ENCODE measurements around the gene CNKSR3. TPM values are rescaled to one million over a fixed set of nuclear protein-coding genes. Genes with fewer than 3 reads are reported as not detected.
A peak's percentile ranks its signal among the peaks of the same experiment; 100 is the strongest.

CNKSR3 gene
- total RNA-seq, 1 donor from 2014 or later = 9.5 TPM

- Histone ChIP-seq H3K9me3 (no peaks in the 10 kb centered on the region), H3K27ac (no peak overlapping the region), H3K27me3 (ENCODE audit: low read depth) (no peaks in the 10 kb centered on the region), H3K4me1 (peaks cover 4% of the 10 kb centered on the region), H3K36me3 (no peaks in the 10 kb centered on the region), H3K4me3 (no peak overlapping the region)
- TF ChIP-seq, protein P1, sequence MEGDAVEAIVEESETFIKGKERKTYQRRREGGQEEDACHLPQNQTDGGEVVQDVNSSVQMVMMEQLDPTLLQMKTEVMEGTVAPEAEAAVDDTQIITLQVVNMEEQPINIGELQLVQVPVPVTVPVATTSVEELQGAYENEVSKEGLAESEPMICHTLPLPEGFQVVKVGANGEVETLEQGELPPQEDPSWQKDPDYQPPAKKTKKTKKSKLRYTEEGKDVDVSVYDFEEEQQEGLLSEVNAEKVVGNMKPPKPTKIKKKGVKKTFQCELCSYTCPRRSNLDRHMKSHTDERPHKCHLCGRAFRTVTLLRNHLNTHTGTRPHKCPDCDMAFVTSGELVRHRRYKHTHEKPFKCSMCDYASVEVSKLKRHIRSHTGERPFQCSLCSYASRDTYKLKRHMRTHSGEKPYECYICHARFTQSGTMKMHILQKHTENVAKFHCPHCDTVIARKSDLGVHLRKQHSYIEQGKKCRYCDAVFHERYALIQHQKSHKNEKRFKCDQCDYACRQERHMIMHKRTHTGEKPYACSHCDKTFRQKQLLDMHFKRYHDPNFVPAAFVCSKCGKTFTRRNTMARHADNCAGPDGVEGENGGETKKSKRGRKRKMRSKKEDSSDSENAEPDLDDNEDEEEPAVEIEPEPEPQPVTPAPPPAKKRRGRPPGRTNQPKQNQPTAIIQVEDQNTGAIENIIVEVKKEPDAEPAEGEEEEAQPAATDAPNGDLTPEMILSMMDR (IDR thresholded peaks at IDR 0.05) = no peak
- intact Hi-C loops (cut with DNase I) = no loop called here
- DNase-seq (no peak), ATAC-seq (no peak)
Observed at GRCh38 chr6:154502553-154502952, 7.9 kb downstream of the CNKSR3 start.

DNA sequence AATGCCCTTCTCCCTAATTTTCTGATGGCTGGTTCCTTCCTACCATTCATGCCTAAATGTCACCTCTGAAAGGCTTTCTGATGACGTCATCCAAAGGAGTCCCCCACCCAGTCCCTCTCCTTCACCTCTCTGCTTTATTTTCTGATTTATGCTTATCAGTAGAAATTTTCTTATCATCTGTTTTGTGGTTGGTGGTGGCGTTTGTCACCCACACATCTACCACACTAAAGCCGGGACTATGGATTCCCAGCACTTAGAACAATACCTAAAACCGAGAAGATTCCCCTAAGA, 9.0 kb downstream of the CNKSR3 start:
- Histone ChIP-seq H3K36me3 (no peaks in the 10 kb centered on the region), H3K9me3 (no peaks in the 10 kb centered on the region), H3K4me1 (no peaks in the 10 kb centered on the region), H3K27me3 (ENCODE audit: low read depth) (no peaks in the 10 kb centered on the region), H3K27ac (no peak overlapping the region), H3K4me3 (no peak overlapping the region)
- intact Hi-C loops (cut with DNase I) = no loop called here
- DNase-seq (no peak), ATAC-seq (no peak)
- TF ChIP-seq, protein P1 (IDR thresholded peaks at IDR 0.05) = no peak

DNA sequence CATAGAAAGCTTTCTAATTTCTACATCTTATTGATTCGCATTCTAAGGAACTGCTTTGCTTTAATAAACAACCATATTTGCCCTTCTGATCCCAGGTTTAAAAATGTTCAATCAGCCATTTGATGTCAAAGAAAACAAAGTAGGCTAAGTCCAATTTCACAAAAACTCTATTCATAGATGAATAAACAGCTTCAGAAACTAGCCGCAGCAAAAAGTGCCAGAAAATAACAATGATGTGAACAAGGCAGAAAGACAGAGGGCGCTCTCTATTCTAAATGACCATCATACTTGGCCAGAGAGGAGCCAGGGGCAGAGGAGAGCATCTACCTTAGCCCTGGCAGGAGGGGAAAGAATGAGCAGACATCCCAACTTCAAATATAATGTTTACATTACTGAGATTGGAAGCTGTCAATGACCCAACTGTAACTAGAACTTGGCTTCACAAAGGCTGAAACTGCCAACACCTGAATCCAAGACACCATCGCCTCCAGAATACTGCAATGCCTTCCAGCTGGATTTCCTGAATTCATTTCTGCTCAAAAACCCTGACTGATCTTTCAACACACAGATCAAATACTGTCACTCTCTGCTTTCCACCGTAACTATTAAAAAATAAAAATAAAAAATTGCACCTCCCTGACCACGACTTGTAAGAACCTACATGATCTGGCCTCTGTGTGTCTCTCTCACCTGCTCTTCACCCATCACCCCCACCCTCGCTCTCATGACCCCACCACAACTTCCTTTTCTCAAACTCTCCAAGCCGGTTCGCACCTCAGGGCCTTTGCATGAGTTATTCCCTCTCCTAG, 9.5 kb downstream of the CNKSR3 start:
- H3K27ac ChIP-seq = no peak overlapping the region
- no peaks in the 10 kb centered on the region for H3K36me3 ChIP-seq
- no peaks in the 10 kb centered on the region for H3K4me1 ChIP-seq
- ATAC-seq (no peak), DNase-seq (no peak)
- no peaks in the 10 kb centered on the region for H3K27me3 ChIP-seq (ENCODE audit: low read depth)
- TF ChIP-seq, protein P1 (IDR thresholded peaks at IDR 0.05) = peak; percentile 23
- H3K4me3 ChIP-seq = no peak overlapping the region
- no peaks in the 10 kb centered on the region for H3K9me3 ChIP-seq
- intact Hi-C loops (cut with DNase I) = no loop called here

DNA sequence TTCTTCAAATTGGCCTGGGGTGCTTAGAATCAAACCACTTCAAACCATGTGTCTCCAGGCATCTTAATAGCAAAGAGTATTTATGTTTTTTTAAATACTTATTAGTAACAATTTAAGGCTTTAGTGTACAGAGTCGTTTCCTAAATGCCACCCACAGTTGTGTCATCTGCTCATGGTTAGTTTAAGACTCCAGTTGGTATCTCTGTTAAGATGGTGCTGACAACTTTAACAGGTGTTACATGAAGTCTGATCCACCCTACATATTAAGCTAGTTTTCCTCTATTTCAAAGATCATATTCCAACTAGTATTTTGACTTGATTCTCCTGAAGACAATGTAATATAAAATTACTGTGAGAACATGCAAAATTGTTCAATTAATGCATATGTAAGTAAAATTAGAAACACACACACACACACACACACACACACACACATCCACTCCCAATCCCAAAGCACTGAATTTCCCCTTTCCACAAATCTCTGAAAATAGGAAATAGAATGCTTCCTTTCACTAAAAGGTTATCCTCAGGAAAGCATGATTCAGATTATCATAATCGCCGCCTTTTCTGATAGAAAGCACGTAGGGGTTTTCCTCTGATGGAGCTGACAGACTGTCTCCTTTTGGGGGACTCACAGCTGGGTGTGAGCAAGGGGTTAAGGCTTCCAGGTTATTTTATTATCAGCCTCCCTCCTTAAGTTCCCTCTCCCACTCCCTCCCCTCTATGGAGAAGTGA, 10.5 kb downstream of the CNKSR3 start:
- no peaks in the 10 kb centered on the region for H3K4me1 ChIP-seq
- H3K9me3 ChIP-seq = no peaks in the 10 kb centered on the region
- intact Hi-C loops (cut with DNase I) = no loop called here
- no peak overlapping the region for H3K4me3 ChIP-seq
- no peaks in the 10 kb centered on the region for H3K36me3 ChIP-seq
- no peaks in the 10 kb centered on the region for H3K27me3 ChIP-seq (ENCODE audit: low read depth)
- DNase-seq (no peak), ATAC-seq (no peak)
- no peak overlapping the region for H3K27ac ChIP-seq
- TF ChIP-seq, protein P1 (IDR thresholded peaks at IDR 0.05) = no peak

- Histone ChIP-seq H3K36me3 (no peaks in the 10 kb centered on the region), H3K27me3 (ENCODE audit: low read depth) (no peaks in the 10 kb centered on the region), H3K9me3 (no peaks in the 10 kb centered on the region), H3K4me3 (no peak overlapping the region), H3K27ac (no peak overlapping the region), H3K4me1 (no peaks in the 10 kb centered on the region)
- intact Hi-C loops (cut with DNase I) = no loop called here
- DNase-seq = no peak
- ATAC-seq = no peak
- TF ChIP-seq, protein P1 (IDR thresholded peaks at IDR 0.05) = no peak
Observed at GRCh38 chr6:154498340-154498934, 12.0 kb downstream of the CNKSR3 start.

All from lower lobe of right lung (tissue), 2 donors.